Putamen (tissue), 1 donor: ENCODE measurements around the gene ACTG2.
"Not testable (repeated sequence)": the region's sequence is repeated elsewhere in the genome, so short reads cannot be mapped to it uniquely, and the experiment has no call there.

Experiments used
- DNase-seq: peaks from one replicate; pipeline ENCODE4 v3.0.0-alpha.2; 2016; ENCODE audit warnings: low spot score

The ACTG2 gene

DNA sequence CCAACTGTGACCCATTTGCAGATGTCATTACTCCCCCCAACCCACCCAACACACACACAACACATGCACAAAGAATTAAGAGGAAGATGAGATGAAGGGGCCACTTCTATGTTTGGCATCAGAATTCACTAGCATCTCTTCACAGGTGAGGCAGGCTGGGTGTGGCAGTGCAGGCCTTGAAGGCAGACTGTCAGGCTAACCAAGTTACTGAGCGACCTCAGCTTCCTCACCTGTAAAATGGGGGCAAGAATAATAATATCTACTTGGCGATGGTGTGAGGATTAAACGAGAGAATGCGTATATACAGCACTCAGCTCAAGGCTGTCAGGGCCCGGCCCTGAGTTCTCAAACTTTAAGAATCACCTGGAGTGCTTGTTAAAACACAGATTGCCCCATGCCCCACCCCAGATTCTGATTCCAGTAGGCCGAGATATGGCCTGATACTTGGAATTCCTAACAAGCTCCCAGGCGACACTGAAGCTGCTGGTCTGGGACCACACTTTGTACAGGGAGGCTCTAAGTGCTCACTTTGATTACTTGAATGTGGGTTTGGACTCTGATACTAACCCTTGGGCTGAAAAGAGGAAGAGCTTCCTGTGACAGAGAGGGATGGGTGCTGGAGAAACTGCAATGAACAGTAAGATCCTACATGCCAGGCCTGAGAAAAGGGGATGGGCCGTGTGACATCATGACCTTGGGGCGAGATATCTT lies 1.1 kb downstream of the ACTG2 start:
- DNase-seq: no peak

- DNase-seq: no peak
Observed at GRCh38 chr2:73894475-73894850, 1.7 kb downstream of the ACTG2 start.

GRCh38 chr2:73894877-73895276 lies 2.1 kb downstream of the ACTG2 start:
- no peak for DNase-seq

- DNase-seq: no peak
Observed at GRCh38 chr2:73895473-73895872, 2.7 kb downstream of the ACTG2 start.

DNA sequence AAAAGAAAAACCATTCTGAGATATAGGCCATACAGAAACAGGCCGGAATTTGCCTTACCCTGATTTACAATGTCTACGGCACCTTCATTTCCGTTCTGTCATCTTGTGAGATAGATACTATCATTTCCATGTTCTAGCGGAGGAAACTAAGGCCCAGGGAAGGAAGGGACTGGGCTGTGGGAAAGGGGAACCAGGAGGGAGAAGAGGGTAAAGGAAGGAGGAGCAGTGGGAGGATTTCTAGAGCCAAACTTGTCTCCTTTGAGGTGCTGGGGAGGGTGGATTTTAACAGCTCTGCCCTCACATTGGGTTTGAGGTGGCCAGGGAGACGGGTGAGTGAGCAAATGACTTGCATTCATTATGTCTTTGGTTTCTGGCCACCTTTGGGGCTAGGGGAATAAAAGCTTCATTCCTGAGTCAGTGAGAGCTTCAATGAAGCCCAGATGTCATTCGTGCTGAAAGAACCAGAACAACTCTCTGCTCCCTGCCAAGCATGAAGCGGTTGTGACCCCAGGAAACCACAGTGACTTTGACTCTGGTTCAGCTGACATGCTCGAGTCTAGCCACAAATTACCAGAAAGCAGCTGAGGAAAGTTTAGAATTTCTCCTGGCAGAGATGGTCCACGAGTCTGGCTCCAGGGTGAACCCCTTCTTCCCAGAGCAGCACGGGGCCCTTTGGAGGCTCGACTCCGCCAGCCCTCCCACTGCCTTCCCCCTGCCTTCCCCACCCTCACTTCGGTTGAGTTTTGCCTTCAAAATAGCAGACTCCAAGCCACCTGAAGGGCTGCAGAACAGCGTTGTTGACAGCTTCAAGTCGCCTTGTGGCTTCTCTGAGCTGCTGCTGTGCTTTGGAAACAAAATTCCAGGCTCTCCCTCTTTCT lies 3.8 kb downstream of the ACTG2 start:
- DNase-seq: no peak

- no peak for DNase-seq
Observed at GRCh38 chr2:73897240-73897583, 4.4 kb downstream of the ACTG2 start.

DNA sequence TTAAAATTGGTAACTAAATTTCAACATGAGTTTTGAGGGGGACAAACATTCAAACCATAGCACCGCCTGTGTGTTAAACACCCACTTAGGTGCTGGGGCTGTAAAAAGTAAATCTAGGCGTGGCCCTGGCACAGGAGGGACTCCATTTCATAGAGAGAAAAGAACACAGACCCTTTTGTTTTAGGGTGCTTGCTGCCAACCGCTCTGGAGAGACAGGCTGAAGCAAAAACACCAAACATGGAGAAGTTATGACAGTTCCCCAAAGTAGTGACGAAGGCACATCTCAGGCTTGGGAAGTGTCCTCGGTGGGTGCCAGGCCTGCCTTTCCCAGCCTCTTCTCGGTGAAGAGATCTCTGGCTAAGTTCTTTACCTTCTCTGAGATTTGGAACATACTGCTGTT lies 5.1 kb downstream of the ACTG2 start:
- DNase-seq: no peak

DNA sequence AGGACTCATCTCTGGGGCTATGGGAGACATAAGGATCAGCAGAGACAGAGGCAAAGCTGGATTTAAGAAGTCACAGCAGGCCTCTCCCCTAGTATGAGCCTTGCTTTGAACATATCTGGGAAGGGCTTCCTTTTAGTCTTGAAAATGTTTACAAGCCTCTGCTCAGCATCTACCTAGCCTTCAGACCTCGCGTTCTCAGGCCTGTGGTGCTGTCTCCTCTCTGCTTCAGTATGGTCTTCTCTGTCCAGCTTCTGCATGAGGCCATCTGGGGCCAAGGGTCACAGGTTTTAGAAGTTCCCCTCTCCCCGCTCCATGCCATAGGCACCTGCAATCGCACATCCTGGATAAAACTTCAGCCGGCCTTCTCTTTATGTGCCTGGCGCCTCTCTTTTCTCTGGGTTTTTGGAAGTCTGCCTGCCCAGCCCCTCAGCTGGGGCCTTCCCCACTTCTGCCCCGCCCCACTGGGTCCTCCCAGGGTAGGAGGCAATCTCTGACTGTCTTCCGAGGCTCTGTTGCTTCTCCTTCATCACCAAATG lies 7.1 kb downstream of the ACTG2 start:
- DNase-seq: no peak

DNA sequence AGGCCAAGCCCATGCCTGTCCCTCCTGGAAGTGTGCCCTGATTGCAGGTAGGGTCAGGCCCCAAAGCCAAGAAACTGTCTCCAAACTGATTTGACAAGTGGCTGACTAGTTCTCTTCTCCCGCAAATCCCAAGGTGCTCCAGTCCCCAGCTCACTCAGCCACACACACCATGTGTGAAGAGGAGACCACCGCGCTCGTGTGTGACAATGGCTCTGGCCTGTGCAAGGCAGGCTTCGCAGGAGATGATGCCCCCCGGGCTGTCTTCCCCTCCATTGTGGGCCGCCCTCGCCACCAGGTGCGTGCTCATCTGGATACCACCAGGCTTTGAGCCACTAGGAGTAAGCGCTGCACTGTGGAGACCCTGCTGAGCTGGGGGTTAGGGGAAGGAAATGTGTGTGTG lies 8.3 kb downstream of the ACTG2 start:
- no peak for DNase-seq

GRCh38 chr2:73902284-73902683 lies 9.5 kb downstream of the ACTG2 start:
- DNase-seq: no peak

GRCh38 chr2:73903313-73903712 lies 10.5 kb downstream of the ACTG2 start:
- DNase-seq: no peak

- not testable (repeated sequence) for DNase-seq
Observed at GRCh38 chr2:73903949-73904613, 11.3 kb downstream of the ACTG2 start.

- DNase-seq: no peak
Observed at GRCh38 chr2:73904952-73905351, 12.1 kb downstream of the ACTG2 start.

- DNase-seq: no peak
Observed at GRCh38 chr2:73906847-73907505, 14.2 kb downstream of the ACTG2 start.

GRCh38 chr2:73907840-73908452 lies 15.1 kb downstream of the ACTG2 start:
- DNase-seq: no peak

GRCh38 chr2:73908689-73909652 lies 16.2 kb downstream of the ACTG2 start:
- no peak for DNase-seq

GRCh38 chr2:73910873-73911547 lies 18.2 kb downstream of the ACTG2 start:
- no peak for DNase-seq

GRCh38 chr2:73911548-73912208 lies 18.9 kb downstream of the ACTG2 start:
- DNase-seq: no peak

DNA sequence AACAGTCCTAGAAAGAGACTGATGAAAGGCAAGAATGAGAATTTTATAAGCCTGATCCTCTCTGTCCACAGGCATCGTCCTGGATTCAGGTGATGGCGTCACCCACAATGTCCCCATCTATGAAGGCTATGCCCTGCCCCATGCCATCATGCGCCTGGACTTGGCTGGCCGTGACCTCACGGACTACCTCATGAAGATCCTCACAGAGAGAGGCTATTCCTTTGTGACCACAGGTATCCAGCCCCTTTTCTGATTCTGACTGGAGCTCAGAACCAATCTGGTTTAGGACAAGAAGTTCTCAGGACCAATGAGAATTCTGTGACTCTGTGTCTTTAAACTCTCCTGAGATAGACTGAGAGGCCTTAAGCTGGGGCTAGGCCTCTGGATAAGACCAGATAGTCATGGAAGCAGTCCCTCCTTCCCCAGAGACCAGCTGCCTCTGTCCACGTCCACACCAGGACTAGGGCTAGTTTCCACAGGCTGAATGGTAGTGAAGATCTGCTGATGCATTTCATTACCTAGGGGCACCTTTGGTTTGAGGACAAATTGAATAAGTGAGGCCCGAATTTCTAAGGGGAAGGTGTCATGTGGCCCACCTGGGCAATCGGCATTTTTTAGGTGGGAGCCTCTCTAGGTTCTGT lies 20.7 kb downstream of the ACTG2 start:
- DNase-seq: no peak
